GM06990 (cell line): ENCODE measurements around the gene IFITM2.
"Not testable (repeated sequence)": the region's sequence is repeated elsewhere in the genome, so short reads cannot be mapped to it uniquely, and the experiment has no call there.

Experiments used
- DNase-seq: peaks from one replicate; pipeline ENCODE4 v3.0.0-alpha.2; 2011; ENCODE audit not compliant: insufficient read length; ENCODE audit errors: extremely low read depth
- H3K27me3 ChIP-seq: replicated peaks from 2 replicates; pipeline ENCODE4 v1.6.0; 2011; ENCODE audit warnings: low read length; ENCODE audit not compliant: control insufficient read depth, insufficient read depth
- H3K36me3 ChIP-seq: 2 replicates; pipeline ENCODE4 v1.5.1; 2011; ENCODE audit warnings: low read length; ENCODE audit not compliant: control insufficient read depth, insufficient read depth
- H3K4me3 ChIP-seq: replicated peaks from 2 replicates; pipeline ENCODE4 v1.5.1; 2011; ENCODE audit warnings: low read depth, mild to moderate bottlenecking, control low read depth, low read length
- CTCF ChIP-seq: IDR thresholded peaks from 2 replicates; pipeline ENCODE4 v1.5.1; 2011; ENCODE audit warnings: low read length, control low read depth, mild to moderate bottlenecking, inconsistent platforms; ENCODE audit not compliant: insufficient read depth, poor library complexity, severe bottlenecking

Gene IFITM2

GRCh38 chr11:315516-315994, 7.9 kb downstream of the IFITM2 start:
- Histone ChIP-seq H3K27me3 (no peaks in the 10 kb centered on the region), H3K4me3 (peak overlapping the region; percentile 77), H3K36me3 (peaks cover 4% of the 10 kb centered on the region; the same call in 1 of the 2 replicates)
- DNase-seq, result no peak
- TF ChIP-seq CTCF, result no peak

GRCh38 chr11:316031-316701, 8.6 kb downstream of the IFITM2 start:
- Histone ChIP-seq H3K36me3 (peaks cover 4% of the 10 kb centered on the region; the same call in 1 of the 2 replicates), H3K4me3 (peak overlapping the region; percentile 77), H3K27me3 (no peaks in the 10 kb centered on the region)
- DNase-seq, result peak; percentile 44
- TF ChIP-seq CTCF, result no peak

GRCh38 chr11:316891-317301, 9.3 kb downstream of the IFITM2 start:
- Histone ChIP-seq H3K27me3 (no peaks in the 10 kb centered on the region), H3K4me3 (peak overlapping the region; percentile 77), H3K36me3 (peaks cover 4% of the 10 kb centered on the region; the same call in 1 of the 2 replicates)
- DNase-seq, result no peak
- no peak for TF ChIP-seq CTCF

- DNase-seq, result not testable (repeated sequence)
- H3K4me3 ChIP-seq, result peak overlapping the region; percentile 38
These were observed 10.2 kb downstream of the IFITM2 start for GRCh38 chr11:317668-318404.

GRCh38 chr11:318405-319120, 10.9 kb downstream of the IFITM2 start:
- not testable (repeated sequence) for H3K27me3 ChIP-seq, DNase-seq, H3K36me3 ChIP-seq
- peak overlapping the region; percentile 55 for H3K4me3 ChIP-seq

More at GRCh38 chr11:317668-318404, 10.2 kb downstream of the IFITM2 start:
- H3K36me3 ChIP-seq, H3K27me3 ChIP-seq: not testable (repeated sequence)

GRCh38 chr11:319121-319887, 11.7 kb downstream of the IFITM2 start:
- peak overlapping the region; percentile 55 for H3K4me3 ChIP-seq
- H3K27me3 ChIP-seq, DNase-seq, H3K36me3 ChIP-seq: not testable (repeated sequence)

GRCh38 chr11:319888-320273, 12.3 kb downstream of the IFITM2 start:
- H3K4me3 ChIP-seq, result not testable (repeated sequence)

More at GRCh38 chr11:319888-320273, 12.3 kb downstream of the IFITM2 start:
- H3K27me3 ChIP-seq, DNase-seq, H3K36me3 ChIP-seq: not testable (repeated sequence)
